HG02981 (cell line): ENCODE measurements around the gene GABRG2.
"Not testable (repeated sequence)": the region's sequence is repeated elsewhere in the genome, so short reads cannot be mapped to it uniquely, and the experiment has no call there.

Source experiments
- ATAC-seq: cut with Tn5 transposase; IDR thresholded peaks from one replicate; pipeline ENCODE4 v1.9.1; 2021; ENCODE audit warnings: mild to moderate bottlenecking, moderate library complexity; ENCODE audit not compliant: unreplicated experiment

Gene GABRG2

GRCh38 chr5:162067655-162068411 is at the start of gene GABRG2:
Gene GABRG2, plus strand, starts transcription at chr5:162067773. Its CDS starts 227 bp downstream, at chr5:162068000.
- ATAC-seq: no peak

GRCh38 chr5:162025312-162025711 is 42.3 kb upstream of the GABRG2 start:
- no peak for ATAC-seq

- ATAC-seq: no peak
Measured at GRCh38 chr5:162026803-162027202, 40.8 kb upstream of the GABRG2 start.

DNA sequence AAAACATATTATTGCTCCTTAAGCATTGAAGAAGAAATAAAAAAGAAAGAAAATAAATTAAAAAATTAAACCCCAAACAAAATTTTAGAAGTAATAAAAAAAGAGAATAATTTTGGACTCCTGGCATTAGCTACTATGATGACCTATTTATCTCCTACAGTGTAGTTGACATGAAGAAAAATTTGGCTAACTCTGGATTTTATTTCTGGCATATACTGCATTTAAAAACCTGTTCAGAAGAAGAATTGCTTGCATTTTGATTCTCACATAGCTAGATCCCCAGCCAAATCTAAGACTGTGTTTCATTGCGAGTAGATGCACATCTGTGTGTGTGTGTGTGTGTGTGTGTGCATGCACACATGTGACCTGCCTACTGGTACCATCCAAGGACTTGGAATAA is 30.1 kb upstream of the GABRG2 start:
- no peak for ATAC-seq

DNA sequence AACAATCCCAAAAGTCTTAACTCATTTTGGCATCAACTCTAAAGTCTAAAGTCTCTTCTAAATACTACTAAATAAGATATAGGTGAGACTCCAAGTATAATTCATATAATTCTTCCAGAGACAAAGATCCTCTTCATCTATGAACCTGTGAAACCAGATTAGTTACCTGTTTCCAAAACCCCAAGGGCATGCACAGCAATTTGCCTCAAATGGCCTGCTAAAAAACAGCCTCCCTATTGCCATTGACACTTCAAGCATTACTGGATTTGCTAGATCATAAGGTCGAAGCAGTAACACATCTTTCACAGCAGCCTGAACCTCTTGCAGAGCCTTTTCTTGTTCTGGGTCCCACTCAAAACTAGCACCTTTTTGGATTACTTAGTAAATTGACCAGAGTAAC is 20.3 kb upstream of the GABRG2 start:
- ATAC-seq: no peak

- no peak for ATAC-seq
Measured at GRCh38 chr5:162052676-162053075, 14.9 kb upstream of the GABRG2 start.

DNA sequence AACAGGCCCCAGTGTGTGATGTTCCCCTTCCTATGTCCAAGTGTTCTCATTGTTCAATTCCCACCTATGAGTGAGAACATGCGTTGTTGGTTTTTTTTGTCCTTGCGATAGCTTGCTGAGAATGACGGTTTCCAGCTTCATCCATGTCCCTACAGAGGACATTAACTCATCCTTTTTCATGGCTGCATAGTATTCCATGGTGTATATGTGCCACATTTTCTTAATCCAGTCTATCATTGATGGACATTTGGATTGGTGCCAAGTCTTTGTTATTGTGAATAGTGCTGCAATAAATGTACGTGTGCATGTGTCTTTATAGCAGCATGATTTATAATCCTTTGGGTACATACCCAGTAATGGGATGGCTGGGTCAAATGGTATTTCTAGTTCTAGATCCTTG is 12.5 kb upstream of the GABRG2 start:
- not testable (repeated sequence) for ATAC-seq

GRCh38 chr5:162067162-162067561 is 411 bp upstream of the GABRG2 start:
- no peak for ATAC-seq

GRCh38 chr5:162068412-162068811 is 839 bp downstream of the GABRG2 start:
- peak; percentile 60 for ATAC-seq

DNA sequence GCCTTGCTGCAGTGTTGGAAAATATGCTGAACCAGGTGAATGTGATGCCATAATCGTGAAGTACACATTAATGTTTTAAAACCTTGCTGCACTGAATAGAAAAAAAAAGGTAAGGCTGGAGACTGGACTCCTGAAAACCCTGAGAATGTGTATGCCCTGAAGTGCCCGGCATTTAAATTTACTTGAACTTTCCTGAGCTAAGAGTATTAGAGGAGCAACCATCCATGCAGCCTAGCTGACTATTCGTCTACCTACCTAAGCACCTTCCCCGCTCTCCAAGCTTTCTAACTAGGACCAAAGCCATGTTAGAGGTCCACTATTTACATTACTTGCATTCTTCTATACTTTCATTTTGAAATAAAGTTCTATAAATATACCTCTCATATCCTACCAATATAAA is 1.4 kb downstream of the GABRG2 start:
- no peak for ATAC-seq

DNA sequence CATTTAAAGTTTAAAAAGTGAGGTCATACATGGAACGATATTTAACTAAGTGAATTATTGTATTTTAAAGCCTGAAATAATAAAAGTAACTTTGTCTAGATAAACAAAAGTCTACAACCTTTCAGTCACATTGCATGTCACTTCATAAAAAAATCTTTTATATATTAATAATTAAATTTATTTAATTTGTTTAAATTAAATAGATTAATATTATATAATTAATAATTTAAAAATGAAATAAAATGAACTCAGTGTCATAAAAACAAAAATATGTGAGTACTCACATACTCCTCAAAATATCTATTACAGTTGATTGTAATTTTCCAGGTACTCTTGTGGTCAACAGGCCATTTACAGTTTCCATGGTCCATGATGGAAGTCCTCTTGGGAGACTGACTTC is 11.2 kb downstream of the GABRG2 start:
- ATAC-seq: no peak

GRCh38 chr5:162091336-162091735 is 23.8 kb downstream of the GABRG2 start:
- ATAC-seq: no peak

- peak; percentile 66 for ATAC-seq
Measured at GRCh38 chr5:162096448-162096847, 28.9 kb downstream of the GABRG2 start.

GRCh38 chr5:162107591-162107990 is 40.0 kb downstream of the GABRG2 start:
- ATAC-seq: no peak

DNA sequence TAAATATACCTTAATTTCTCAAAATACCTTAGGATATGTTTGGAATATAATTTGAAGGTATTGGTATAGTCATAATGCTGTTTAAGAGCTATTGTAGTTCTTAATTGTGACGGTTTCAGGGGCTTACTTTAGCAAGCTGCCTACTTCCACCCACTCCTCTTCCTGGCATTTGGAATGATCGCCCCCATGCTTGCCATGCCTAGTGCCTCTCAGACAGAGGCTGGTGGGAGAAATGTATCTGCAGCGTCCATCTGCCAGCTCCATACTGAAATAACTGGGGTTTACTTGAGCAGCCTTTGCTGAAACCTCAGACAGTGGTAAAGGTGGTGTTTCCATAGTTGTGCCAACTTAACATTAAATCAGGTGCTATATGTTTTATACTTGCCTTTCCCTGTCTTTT is 52.2 kb downstream of the GABRG2 start:
- ATAC-seq: no peak

GRCh38 chr5:162128117-162128516 is 60.5 kb downstream of the GABRG2 start:
- ATAC-seq: no peak

- ATAC-seq: no peak
Measured at GRCh38 chr5:162132348-162132747, 64.8 kb downstream of the GABRG2 start.

DNA sequence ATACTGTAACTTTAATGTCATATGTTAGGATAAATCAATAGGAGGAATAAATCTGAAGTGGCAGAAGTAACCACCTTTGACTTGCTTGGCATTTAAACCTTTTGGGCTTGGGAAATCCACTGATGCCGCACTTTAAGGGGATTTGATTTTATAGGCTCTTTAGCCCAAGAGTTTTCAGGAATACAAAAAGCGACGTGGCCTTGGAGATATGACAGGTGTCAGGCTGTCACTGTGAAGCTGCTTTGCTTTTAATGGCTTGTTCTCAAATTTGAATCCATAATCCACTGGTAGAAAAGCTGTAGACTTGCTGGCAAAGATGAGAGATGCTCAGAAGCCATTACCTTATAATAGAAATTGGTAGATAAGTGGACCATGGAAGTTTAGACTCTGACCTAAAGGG is 71.6 kb downstream of the GABRG2 start:
- ATAC-seq: no peak

DNA sequence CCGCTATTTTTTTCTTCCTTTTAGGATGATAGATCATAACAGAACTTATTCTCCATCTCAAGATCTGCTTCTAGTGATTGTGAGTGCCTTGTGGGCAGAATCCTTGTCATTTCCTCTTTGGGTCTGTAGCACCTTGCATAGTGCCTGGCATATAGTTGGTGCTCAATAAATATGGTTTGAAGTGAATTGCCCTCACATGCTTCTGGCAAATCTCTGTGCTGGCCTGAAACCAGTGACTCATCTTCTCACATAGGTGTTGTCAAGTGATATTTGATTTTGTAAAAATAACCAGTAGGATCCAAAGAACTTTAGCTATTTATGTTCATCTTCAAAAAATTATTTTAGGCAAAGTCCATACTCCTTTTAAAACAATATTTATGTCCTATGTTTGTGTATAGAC is 86.7 kb downstream of the GABRG2 start:
- ATAC-seq: no peak

- no peak for ATAC-seq
Measured at GRCh38 chr5:162160401-162160800, 92.8 kb downstream of the GABRG2 start.

DNA sequence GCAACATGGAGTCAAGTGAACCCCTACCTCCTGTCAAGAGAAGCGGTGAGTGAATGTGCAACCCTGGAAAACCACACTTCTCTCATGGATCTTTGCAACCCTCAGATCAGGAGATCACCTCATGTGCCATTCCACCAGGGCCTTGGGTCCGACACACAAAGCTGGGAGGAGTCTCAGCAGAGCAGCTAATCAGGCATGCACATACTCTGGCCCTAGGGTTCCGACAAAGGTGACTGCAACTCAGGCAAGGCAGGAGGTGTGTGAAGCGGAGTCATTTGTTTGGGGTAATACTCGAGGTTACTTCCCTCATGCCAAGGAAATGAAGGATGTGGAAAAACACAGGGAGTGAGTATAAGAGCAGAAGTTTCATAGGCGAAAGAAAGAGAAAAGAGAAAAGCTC is 96.1 kb downstream of the GABRG2 start:
- ATAC-seq: no peak

DNA sequence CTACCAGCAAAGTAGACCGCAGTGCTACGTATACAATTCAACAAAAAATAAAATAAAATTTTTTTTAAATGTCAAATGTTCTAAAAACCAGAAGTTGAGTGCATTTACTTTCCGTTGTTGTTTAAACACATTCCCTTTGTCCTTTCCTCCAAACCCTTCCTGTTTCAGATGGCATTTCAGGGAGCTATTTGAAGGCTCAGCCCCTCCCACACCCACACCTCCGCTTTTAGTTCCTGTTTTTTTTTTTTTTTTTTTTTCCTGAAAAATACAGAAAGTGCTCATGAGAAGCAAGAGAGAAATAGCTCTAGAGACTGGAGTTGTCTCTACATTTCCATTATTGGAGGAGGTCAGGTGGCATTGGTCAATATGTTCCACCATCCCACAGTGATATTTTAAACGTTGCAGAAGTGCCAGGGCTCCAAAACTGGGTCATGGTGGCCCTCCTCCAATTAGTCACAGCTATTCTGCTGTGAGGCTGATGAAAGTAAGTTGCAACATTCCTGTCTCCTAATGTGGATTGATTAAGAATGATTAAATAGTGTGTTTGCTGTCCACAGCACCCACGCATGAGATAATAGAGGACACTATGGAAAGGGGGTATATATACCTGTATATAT is 106.9 kb downstream of the GABRG2 start:
- no peak for ATAC-seq

GRCh38 chr5:162187371-162187770 is 119.8 kb downstream of the GABRG2 start:
- ATAC-seq: no peak
